Cardiac fibroblast (primary cell): Measurements from ENCODE around the gene GNG14.

Experiments used
- DNase-seq, 2 donors: peaks; one replicate each; pipeline versions ENCODE4 v3.0.0 to v3.0.0-alpha.2; 2010; ENCODE audit warnings: low read depth in 2 of 2
- H3K4me3 ChIP-seq, 2 donors: replicated peaks in 1 of 2; 1 replicate in 1 of 2; 2 replicates in 1 of 2; pipeline ENCODE4 v1.5.1; 2011; ENCODE audit warnings: low read depth in 2 of 2, low read length in 2 of 2, mild to moderate bottlenecking in 2 of 2, moderate library complexity in 1 of 2
- CTCF ChIP-seq: IDR thresholded peaks from one replicate; pipeline ENCODE4 v1.5.1; 2011; ENCODE audit warnings: low read depth, mild to moderate bottlenecking, low read length, inconsistent platforms

The GNG14 gene

DNA sequence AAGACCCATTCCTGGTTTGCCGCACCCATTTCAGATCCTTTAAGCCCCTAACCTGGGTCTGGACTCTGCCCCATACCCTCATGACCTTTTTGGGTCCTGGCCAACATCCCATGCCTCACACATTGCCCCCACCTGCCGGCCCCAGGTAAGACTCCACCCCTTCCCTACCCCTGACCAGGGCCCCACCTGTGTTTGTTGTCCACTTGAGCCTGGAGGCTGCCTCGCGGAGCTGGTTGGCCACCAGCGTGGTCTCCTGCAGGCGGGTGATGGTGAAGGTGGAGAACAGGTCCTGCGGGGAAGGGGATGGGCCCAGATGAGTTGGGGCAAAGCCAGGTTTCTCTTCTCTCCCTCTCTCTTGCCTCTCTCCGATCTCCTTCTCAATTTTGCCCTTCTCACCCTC lies 40.8 kb upstream of the GNG14 start:
- no peak overlapping the region for H3K4me3 ChIP-seq
- no peak for TF ChIP-seq CTCF
- DNase-seq, result no peak

GRCh38 chr19:12647490-12648071 lies 40.2 kb upstream of the GNG14 start:
- H3K4me3 ChIP-seq, result peak overlapping the region in 1 of 2 donors; percentile 32
- no peak for TF ChIP-seq CTCF
- DNase-seq, result peak; percentile 42 to 47

- peak; percentile 30 for TF ChIP-seq CTCF
- DNase-seq, result no peak
- H3K4me3 ChIP-seq, result peak overlapping the region in 1 of 2 donors; percentile 32
Measured at GRCh38 chr19:12648088-12648487, 39.7 kb upstream of the GNG14 start.

- TF ChIP-seq CTCF, result no peak
- no peak overlapping the region for H3K4me3 ChIP-seq
- DNase-seq, result no peak
Measured at GRCh38 chr19:12649941-12650340, 37.9 kb upstream of the GNG14 start.

DNA sequence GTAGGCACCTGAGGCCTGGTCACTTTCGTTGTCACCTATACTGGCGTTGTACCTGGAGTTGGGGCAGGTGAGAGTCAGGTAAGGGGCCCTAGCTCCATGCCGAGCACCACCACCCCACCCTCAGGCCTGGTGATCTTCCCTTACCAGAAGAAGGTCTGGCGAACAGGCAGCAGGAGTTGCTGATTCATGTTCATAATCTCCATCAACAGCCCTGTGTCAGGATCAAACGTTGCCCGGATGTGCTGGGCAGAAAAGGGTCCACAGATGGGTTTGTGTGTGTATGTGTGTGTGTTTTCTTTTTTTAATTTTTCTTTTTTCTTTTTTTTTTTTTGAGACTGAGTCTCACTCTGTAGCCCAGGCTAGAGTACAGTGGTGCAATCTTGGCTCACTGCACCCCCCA lies 35.6 kb upstream of the GNG14 start:
- TF ChIP-seq CTCF, result no peak
- DNase-seq, result no peak
- H3K4me3 ChIP-seq, result no peak overlapping the region

GRCh38 chr19:12655546-12655945 lies 32.3 kb upstream of the GNG14 start:
- H3K4me3 ChIP-seq, result no peak overlapping the region
- TF ChIP-seq CTCF, result no peak
- no peak for DNase-seq
